Hematopoietic multipotent progenitor cell treated with erythropoietin and hydrocortisone succinate and interleukin-3 and kit ligand, for 15 days (in vitro differentiated cells): ENCODE measurements around the gene SRM.

Experiments used
- DNase-seq: peaks from one replicate; pipeline ENCODE4 v3.0.0-alpha.2; 2015; ENCODE audit warnings: low spot score

Gene SRM

GRCh38 chr1:11013160-11013531 lies 46.7 kb downstream of the SRM start:
- DNase-seq = no peak

GRCh38 chr1:11012260-11013159 lies 47.3 kb downstream of the SRM start, which contains the start of gene TARDBP:
Gene TARDBP (plus strand): TSS chr1:11012654. CDS start chr1:11013728, 1,074 bp downstream.
- peak; percentile 92 for DNase-seq
